H9 (cell line): ENCODE measurements around the gene LSP1. TPM values are rescaled to one million over a fixed set of nuclear protein-coding genes. Genes with fewer than 3 reads are reported as not detected.

Source experiments
- DNase-seq: peaks from one replicate; pipeline ENCODE4 v3.0.0-alpha.2; 2017
- H2AFZ ChIP-seq: one replicate; pipeline ENCODE4 v1.6.1; 2013; ENCODE audit warnings: mild to moderate bottlenecking, low read length, control low read depth, moderate library complexity
- H2AK5ac ChIP-seq: 2 replicates; pipeline ENCODE4 v1.6.1; 2013; ENCODE audit warnings: low read length, control low read depth, mixed read lengths; ENCODE audit not compliant: insufficient read length
- H2BK120ac ChIP-seq: one replicate; pipeline ENCODE4 v1.6.1; 2013; ENCODE audit warnings: low read depth, mild to moderate bottlenecking, low read length, control low read depth, inconsistent platforms; ENCODE audit not compliant: poor library complexity, severe bottlenecking
- H2BK12ac ChIP-seq: 2 replicates; pipeline ENCODE4 v1.6.1; 2013; ENCODE audit warnings: low read length, control low read depth, mixed read lengths, low read depth; ENCODE audit not compliant: insufficient read length
- H2BK15ac ChIP-seq: 2 replicates; pipeline ENCODE4 v1.6.1; 2013; ENCODE audit warnings: low read depth, low read length, control low read depth
- H2BK20ac ChIP-seq: one replicate; pipeline ENCODE4 v1.6.1; 2013; ENCODE audit warnings: low read depth, mild to moderate bottlenecking, low read length, control low read depth, inconsistent platforms; ENCODE audit not compliant: poor library complexity, severe bottlenecking
- H2BK5ac ChIP-seq: 2 replicates; pipeline ENCODE4 v1.6.1; 2013; ENCODE audit warnings: low read length, control low read depth, mixed read lengths; ENCODE audit not compliant: insufficient read length
- H3K14ac ChIP-seq: 2 replicates; pipeline ENCODE4 v1.6.1; 2013; ENCODE audit warnings: low read length, control low read depth; ENCODE audit not compliant: insufficient read depth
- H3K18ac ChIP-seq: 2 replicates; pipeline ENCODE4 v1.6.1; 2013; ENCODE audit warnings: low read depth, mild to moderate bottlenecking, mixed read lengths, low read length, control low read depth; ENCODE audit not compliant: insufficient read length
- H3K23ac ChIP-seq: 2 replicates; pipeline ENCODE4 v1.6.1; 2013; ENCODE audit warnings: low read length, control low read depth, mixed read lengths, low read depth; ENCODE audit not compliant: insufficient read length
- H3K23me2 ChIP-seq: 2 replicates; pipeline ENCODE4 v1.6.1; 2013; ENCODE audit warnings: low read depth, mild to moderate bottlenecking, mixed read lengths, low read length, control low read depth; ENCODE audit not compliant: insufficient read length, poor library complexity, severe bottlenecking
- H3K27ac ChIP-seq: 2 replicates; pipeline ENCODE4 v1.5.1; 2013; ENCODE audit warnings: low read length, control low read depth, mixed read lengths, low read depth; ENCODE audit not compliant: insufficient read length
- H3K27me3 ChIP-seq: 2 replicates; pipeline ENCODE4 v1.6.1; 2013; ENCODE audit warnings: low read length, control low read depth, inconsistent platforms; ENCODE audit not compliant: insufficient read depth
- H3K4ac ChIP-seq: 2 replicates; pipeline ENCODE4 v1.6.1; 2013; ENCODE audit warnings: low read depth, mild to moderate bottlenecking, control low read depth, inconsistent platforms, low read length, moderate library complexity
- H3K4me1 ChIP-seq: 2 replicates; pipeline ENCODE4 v1.6.1; 2013; ENCODE audit warnings: low read length, control low read depth, inconsistent platforms; ENCODE audit not compliant: insufficient read depth
- H3K4me2 ChIP-seq: 2 replicates; pipeline ENCODE4 v1.6.1; 2013; ENCODE audit warnings: low read length, control low read depth, mixed read lengths; ENCODE audit not compliant: insufficient read length, insufficient read depth
- H3K56ac ChIP-seq: 2 replicates; pipeline ENCODE4 v1.6.1; 2013; ENCODE audit warnings: low read depth, mild to moderate bottlenecking, mixed read lengths, low read length, control low read depth; ENCODE audit not compliant: insufficient read length
- H3K79me1 ChIP-seq: 2 replicates; pipeline ENCODE4 v1.6.1; 2013; ENCODE audit warnings: low read depth, mild to moderate bottlenecking, moderate library complexity, low read length, control low read depth, inconsistent platforms; ENCODE audit not compliant: insufficient read depth, poor library complexity, severe bottlenecking
- H3K79me2 ChIP-seq: 2 replicates; pipeline ENCODE4 v1.6.1; 2013; ENCODE audit warnings: low read length, control low read depth, inconsistent platforms; ENCODE audit not compliant: insufficient read depth
- H3K9ac ChIP-seq: 2 replicates; pipeline ENCODE4 v1.6.1; 2013; ENCODE audit warnings: low read length, control low read depth, mixed read lengths; ENCODE audit not compliant: insufficient read length; ENCODE audit errors: extremely low read depth
- H3K9me3 ChIP-seq: one replicate; pipeline ENCODE4 v1.6.1; 2013; ENCODE audit warnings: low read depth, low read length, inconsistent platforms; ENCODE audit not compliant: control insufficient read depth
- H3T11ph ChIP-seq: one replicate; pipeline ENCODE4 v1.6.1; 2013; ENCODE audit warnings: mild to moderate bottlenecking, low read length, control low read depth, inconsistent platforms
- H4K20me1 ChIP-seq: one replicate; pipeline ENCODE4 v1.6.1; 2013; ENCODE audit not compliant: control insufficient read depth, insufficient read length, insufficient read depth
- H4K5ac ChIP-seq: 2 replicates; pipeline ENCODE4 v1.6.1; 2013; ENCODE audit warnings: low read depth, mild to moderate bottlenecking, mixed read lengths, low read length, control low read depth; ENCODE audit not compliant: insufficient read length
- H4K8ac ChIP-seq: replicated peaks from 2 replicates; pipeline ENCODE4 v1.6.1; 2013; ENCODE audit warnings: low read length, control low read depth, mixed read lengths, low read depth; ENCODE audit not compliant: insufficient read length
- H4K91ac ChIP-seq: 2 replicates; pipeline ENCODE4 v1.6.1; 2013; ENCODE audit warnings: low read depth, mild to moderate bottlenecking, moderate library complexity, mixed read lengths, low read length, control low read depth; ENCODE audit not compliant: insufficient read length
- H3K27ac Mint-ChIP-seq, 3 experiments: 2 replicates in 2 of 3; 3 replicates in 1 of 3; pipeline ENCODE4 v1.8.0; 2020 to 2021; ENCODE audit warnings: mixed read lengths in 3 of 3, mild to moderate bottlenecking in 1 of 3, moderate library complexity in 1 of 3
- H3K27me3 Mint-ChIP-seq: 2 replicates; pipeline ENCODE4 v1.8.0; 2021; ENCODE audit warnings: low read depth, mild to moderate bottlenecking, moderate library complexity, mixed read lengths
- H3K36me3 Mint-ChIP-seq, 3 experiments: 2 replicates in 2 of 3; 3 replicates in 1 of 3; pipeline ENCODE4 v1.8.0; 2020 to 2021; ENCODE audit warnings: low read depth in 3 of 3, mixed read lengths in 3 of 3; ENCODE audit not compliant: insufficient read depth in 1 of 3
- H3K4me1 Mint-ChIP-seq, 2 experiments: 2 replicates each; pipeline ENCODE4 v1.8.0; 2020; ENCODE audit warnings: mixed read lengths in 2 of 2
- H3K4me3 Mint-ChIP-seq, 2 experiments: 2 replicates in 1 of 2; 3 replicates in 1 of 2; pipeline ENCODE4 v1.8.0; 2020 to 2021; ENCODE audit warnings: mild to moderate bottlenecking in 2 of 2, mixed read lengths in 2 of 2, moderate library complexity in 1 of 2
- H3K9me3 Mint-ChIP-seq, 2 experiments: 2 replicates in 1 of 2; 3 replicates in 1 of 2; pipeline ENCODE4 v1.8.0; 2020; ENCODE audit warnings: mild to moderate bottlenecking in 2 of 2, mixed read lengths in 2 of 2, moderate library complexity in 1 of 2
- WGBS: extraction: QIAGEN DNeasy Blood & Tissue Kit; methylation state at CpG from one replicate; pipeline ENCODE4 v1.1.7; 2013; ENCODE audit warnings: missing lambda C conversion rate, low lambda C conversion rate, mixed read lengths; ENCODE audit not compliant: insufficient read length; ENCODE audit errors: extremely low coverage; 5-methylcytosine and 5-hydroxymethylcytosine counted together
- total RNA-seq: library from RNA; stranded (reverse); gene quantifications from 2 replicates; pipeline ENCODE4 v1.2.1, GENCODE V29; 2021
- TF ChIP-seq, protein P1 (sequence below): fragments of 200-600 bp; sonication (generic); conservative IDR thresholded peaks from 3 replicates; pipeline ENCODE4 v1.8.0; 2021; ENCODE audit warnings: antibody characterized with exemption, mild to moderate bottlenecking

LSP1 gene
- total RNA-seq, 1 experiment from 2014 or later, result not detected

DNA sequence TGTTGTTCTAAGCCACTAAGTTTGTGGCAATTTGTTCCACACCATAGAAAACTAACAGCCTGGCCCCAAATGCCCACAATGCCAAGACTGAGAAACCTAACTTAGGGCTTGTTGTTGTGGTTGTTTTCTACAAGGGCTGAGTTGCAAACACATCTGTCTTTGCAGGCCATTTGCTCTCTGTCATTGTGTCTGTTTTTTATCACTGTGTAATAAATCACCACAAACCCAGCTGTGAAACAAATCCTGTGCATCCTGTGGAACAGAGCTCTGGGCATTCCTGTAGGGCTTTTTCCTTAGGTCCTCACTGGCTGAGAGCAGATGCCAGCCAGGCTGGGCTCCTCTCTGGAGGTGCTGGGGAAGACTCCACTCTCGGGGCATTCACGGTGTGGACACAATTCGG lies 33.8 kb upstream of the LSP1 start:
- Histone ChIP-seq H3K27me3 (no peaks in the 10 kb centered on the region), H2BK15ac (no peak overlapping the region), H2BK5ac (no peak overlapping the region), H2AK5ac (no peak overlapping the region), H3K27ac (no peak overlapping the region), H4K5ac (no peak overlapping the region), H2AFZ (no peak overlapping the region), H3K18ac (no peak overlapping the region), H3K9ac (no peak overlapping the region), H3K4me1 (no peaks in the 10 kb centered on the region), H3K9me3 (no peaks in the 10 kb centered on the region), H4K91ac (no peak overlapping the region), H4K8ac (no peak overlapping the region), H2BK120ac (no peak overlapping the region), H3K4ac (no peak overlapping the region), H3K56ac (no peak overlapping the region), H2BK20ac (no peak overlapping the region), H3K14ac (no peak overlapping the region), H4K20me1 (no peaks in the 10 kb centered on the region), H3K23me2 (no peaks in the 10 kb centered on the region), H3K23ac (no peak overlapping the region), H3K4me2 (no peak overlapping the region), H3K79me2 (no peaks in the 10 kb centered on the region), H2BK12ac (no peak overlapping the region), H3T11ph (no peak overlapping the region), H3K79me1 (no peaks in the 10 kb centered on the region)
- TF ChIP-seq, protein P1, sequence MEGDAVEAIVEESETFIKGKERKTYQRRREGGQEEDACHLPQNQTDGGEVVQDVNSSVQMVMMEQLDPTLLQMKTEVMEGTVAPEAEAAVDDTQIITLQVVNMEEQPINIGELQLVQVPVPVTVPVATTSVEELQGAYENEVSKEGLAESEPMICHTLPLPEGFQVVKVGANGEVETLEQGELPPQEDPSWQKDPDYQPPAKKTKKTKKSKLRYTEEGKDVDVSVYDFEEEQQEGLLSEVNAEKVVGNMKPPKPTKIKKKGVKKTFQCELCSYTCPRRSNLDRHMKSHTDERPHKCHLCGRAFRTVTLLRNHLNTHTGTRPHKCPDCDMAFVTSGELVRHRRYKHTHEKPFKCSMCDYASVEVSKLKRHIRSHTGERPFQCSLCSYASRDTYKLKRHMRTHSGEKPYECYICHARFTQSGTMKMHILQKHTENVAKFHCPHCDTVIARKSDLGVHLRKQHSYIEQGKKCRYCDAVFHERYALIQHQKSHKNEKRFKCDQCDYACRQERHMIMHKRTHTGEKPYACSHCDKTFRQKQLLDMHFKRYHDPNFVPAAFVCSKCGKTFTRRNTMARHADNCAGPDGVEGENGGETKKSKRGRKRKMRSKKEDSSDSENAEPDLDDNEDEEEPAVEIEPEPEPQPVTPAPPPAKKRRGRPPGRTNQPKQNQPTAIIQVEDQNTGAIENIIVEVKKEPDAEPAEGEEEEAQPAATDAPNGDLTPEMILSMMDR, result no peak
- DNase-seq, result no peak
- Mint-ChIP-seq H3K9me3 (peaks cover 6 to 7% of the 10 kb centered on the region in 2 experiments; a peak in 3 of 5 replicates), H3K27ac (no peak overlapping the region), H3K36me3 (no peaks in the 10 kb centered on the region), H3K4me1 (no peaks in the 10 kb centered on the region), H3K27me3 (peaks cover 44% of the 10 kb centered on the region), H3K4me3 (no peak overlapping the region)
- no CpG with 5 or more reads among the region's 3 CpGs for WGBS
